Immature natural killer cell (primary cell): ENCODE results near the gene GNG2. TPM values are rescaled to one million over a fixed set of nuclear protein-coding genes. Genes with fewer than 3 reads are reported as not detected.

ENCODE experiments used
- DNase-seq, 3 donors: peaks; one replicate each; pipeline ENCODE4 v3.0.0; 2022; ENCODE audit warnings: mixed read lengths in 1 of 3
- H3K27ac Mint-ChIP-seq, 6 donors: one replicate each; pipeline ENCODE4 v1.8.0; 2020; ENCODE audit warnings: mixed read lengths in 6 of 6, mild to moderate bottlenecking in 5 of 6, inconsistent platforms in 4 of 6, moderate library complexity in 3 of 6
- H3K27me3 Mint-ChIP-seq, 3 donors: one replicate each; pipeline ENCODE4 v1.8.0; 2020 to 2021; ENCODE audit warnings: low read depth in 3 of 3, mild to moderate bottlenecking in 3 of 3, mixed read lengths in 3 of 3, moderate library complexity in 3 of 3, inconsistent platforms in 1 of 3
- H3K36me3 Mint-ChIP-seq, 3 donors: one replicate each; pipeline ENCODE4 v1.8.0; 2020; ENCODE audit warnings: mixed read lengths in 3 of 3, inconsistent platforms in 2 of 3, mild to moderate bottlenecking in 2 of 3
- H3K4me1 Mint-ChIP-seq, 2 donors: one replicate each; pipeline ENCODE4 v1.8.0; 2020; ENCODE audit warnings: inconsistent platforms in 2 of 2, mild to moderate bottlenecking in 2 of 2, mixed read lengths in 2 of 2, moderate library complexity in 1 of 2
- H3K4me3 Mint-ChIP-seq, 5 donors: one replicate each; pipeline ENCODE4 v1.8.0; 2020; ENCODE audit warnings: mild to moderate bottlenecking in 5 of 5, mixed read lengths in 5 of 5, inconsistent platforms in 3 of 5, moderate library complexity in 3 of 5
- H3K9me3 Mint-ChIP-seq, 6 donors: one replicate each; pipeline ENCODE4 v1.8.0; 2020; ENCODE audit warnings: mild to moderate bottlenecking in 6 of 6, mixed read lengths in 6 of 6, inconsistent platforms in 4 of 6, moderate library complexity in 3 of 6
- polyA plus RNA-seq, 3 donors: library from polyadenylated mRNA; unstranded; fragments of 300-500 nt; fragmentation: Illumina TruSeq; gene quantifications; one replicate each; pipeline ENCODE4 v1.2.3, GENCODE V29; 2021

Gene GNG2
- polyA plus RNA-seq, 3 donors from 2014 or later: 391 to 466 (median 462) TPM

- peaks cover 2 to 5% (median 2%) of the 10 kb centered on the region in 3 donors for H3K27me3 Mint-ChIP-seq
- H3K36me3 Mint-ChIP-seq: peaks cover 13 to 14% (median 14%) of the 10 kb centered on the region in 3 donors
- DNase-seq: no peak
- no peak overlapping the region for H3K27ac Mint-ChIP-seq
- H3K4me3 Mint-ChIP-seq: no peak overlapping the region
- H3K4me1 Mint-ChIP-seq: no peaks in the 10 kb centered on the region
- H3K9me3 Mint-ChIP-seq: no peaks in the 10 kb centered on the region
Observed at GRCh38 chr14:52014601-52015267, 154.3 kb downstream of the GNG2 start.

- H3K36me3 Mint-ChIP-seq: peaks cover 10 to 12% (median 11%) of the 10 kb centered on the region in 3 donors
- no peak overlapping the region for H3K27ac Mint-ChIP-seq
- no peak for DNase-seq
- no peaks in the 10 kb centered on the region for H3K9me3 Mint-ChIP-seq
- H3K27me3 Mint-ChIP-seq: peaks cover 2 to 6% (median 5%) of the 10 kb centered on the region in 3 donors
- peaks cover 0 to 7% of the 10 kb centered on the region in 2 donors for H3K4me1 Mint-ChIP-seq
- H3K4me3 Mint-ChIP-seq: no peak overlapping the region
Observed at GRCh38 chr14:52015411-52016030, 155.1 kb downstream of the GNG2 start.

GRCh38 chr14:52018252-52018651 is 157.8 kb downstream of the GNG2 start:
- DNase-seq: no peak
- H3K4me1 Mint-ChIP-seq: peaks cover 0 to 15% of the 10 kb centered on the region in 2 donors
- peaks cover 3 to 6% (median 5%) of the 10 kb centered on the region in 3 donors for H3K27me3 Mint-ChIP-seq
- no peak overlapping the region for H3K27ac Mint-ChIP-seq
- no peaks in the 10 kb centered on the region for H3K36me3 Mint-ChIP-seq
- no peaks in the 10 kb centered on the region for H3K9me3 Mint-ChIP-seq
- H3K4me3 Mint-ChIP-seq: no peak overlapping the region

- peaks cover 0 to 15% of the 10 kb centered on the region in 2 donors for H3K4me1 Mint-ChIP-seq
Observed at GRCh38 chr14:52018970-52019369, 158.6 kb downstream of the GNG2 start.

More at GRCh38 chr14:52018970-52019369, 158.6 kb downstream of the GNG2 start:
- Mint-ChIP-seq H3K4me3 (no peak overlapping the region), H3K9me3 (no peaks in the 10 kb centered on the region), H3K27ac (no peak overlapping the region), H3K36me3 (peaks cover 0 to 4% (median 0%) of the 10 kb centered on the region in 3 donors), H3K27me3 (peaks cover 3 to 6% (median 5%) of the 10 kb centered on the region in 3 donors)
- no peak for DNase-seq

Other genes starting within 250 kb of the GNG2 start
- 1 to 10 TPM in 1 of 3 donors, under 1 TPM in 2; 0.30 to 7.0 (median 0.84) TPM for gene FRMD6, start 208.7 kb upstream of the GNG2 start, polyA plus RNA-seq
- 100 to 1,000 TPM in 2 of 3 donors, 10 to 100 TPM in 1; 92.1 to 162 (median 137) TPM for gene RTRAF, start 128.9 kb downstream of the GNG2 start, polyA plus RNA-seq
- under 1 TPM; 0.31 to 0.95 (median 0.35) TPM for gene NID2, start 208.4 kb downstream of the GNG2 start, polyA plus RNA-seq